NCI-H187 treated with DMSO at 0.1 percent for 48 hours (cell line): Measurements from ENCODE around the gene ARIH2.

Source experiments
- DNase-seq: peaks from one replicate; lab custom pipeline; 2025; lab: John Stamatoyannopoulos, UW

Gene ARIH2

DNA sequence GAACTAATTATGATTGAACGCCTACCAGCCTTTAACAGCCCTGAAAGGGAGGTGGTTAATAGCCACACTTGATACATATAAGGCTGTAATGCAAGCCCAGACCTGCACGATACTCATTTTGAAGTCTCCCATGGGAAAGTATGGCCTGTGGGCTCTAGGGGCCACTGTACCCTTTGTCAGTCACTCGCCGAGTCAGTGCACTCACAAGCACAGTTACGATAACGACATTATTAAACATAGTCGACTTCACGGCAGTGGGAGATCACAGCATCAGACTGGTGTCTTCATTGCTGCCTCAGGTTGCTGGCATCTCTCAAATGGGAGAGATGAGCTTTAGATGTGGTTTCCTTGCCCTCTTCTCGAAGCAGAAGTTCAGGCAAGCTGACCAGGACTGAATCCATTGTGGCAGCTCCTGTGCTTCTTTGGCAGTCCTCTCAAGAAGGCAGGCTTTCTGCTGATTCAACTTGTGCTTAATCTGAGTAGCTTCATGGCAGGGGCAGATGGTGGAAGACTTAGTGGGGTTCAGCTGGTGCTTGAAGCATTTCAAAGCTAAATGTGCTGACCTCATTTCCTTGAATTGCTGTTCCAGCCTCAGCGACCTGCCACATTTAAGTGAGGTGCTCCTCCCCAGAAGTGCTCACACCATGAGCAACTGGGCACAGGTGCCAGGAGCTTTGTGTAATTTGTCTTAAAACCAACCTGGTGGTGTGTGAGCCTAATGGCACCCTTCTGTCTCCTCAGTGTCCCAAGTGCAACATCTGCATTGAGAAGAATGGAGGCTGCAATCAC, 55.6 kb downstream of the ARIH2 start:
- no peak for DNase-seq

DNA sequence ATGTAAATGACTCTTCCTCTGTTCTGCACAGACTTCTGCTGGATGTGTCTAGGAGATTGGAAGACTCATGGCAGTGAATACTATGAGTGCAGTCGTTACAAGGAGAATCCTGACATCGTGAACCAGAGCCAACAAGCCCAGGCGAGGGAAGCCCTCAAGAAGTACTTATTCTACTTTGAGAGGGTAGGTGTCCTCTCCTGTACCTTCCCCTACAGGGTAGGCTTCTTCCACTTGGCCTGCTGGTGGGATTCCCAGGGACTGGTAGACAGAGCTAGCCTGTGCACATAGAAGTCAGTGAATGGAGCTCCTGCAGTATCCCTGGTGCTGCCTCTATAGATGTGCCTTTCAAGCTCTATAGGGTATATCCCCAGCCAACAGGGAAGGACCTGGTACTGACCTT, 60.8 kb downstream of the ARIH2 start:
- DNase-seq: no peak

DNA sequence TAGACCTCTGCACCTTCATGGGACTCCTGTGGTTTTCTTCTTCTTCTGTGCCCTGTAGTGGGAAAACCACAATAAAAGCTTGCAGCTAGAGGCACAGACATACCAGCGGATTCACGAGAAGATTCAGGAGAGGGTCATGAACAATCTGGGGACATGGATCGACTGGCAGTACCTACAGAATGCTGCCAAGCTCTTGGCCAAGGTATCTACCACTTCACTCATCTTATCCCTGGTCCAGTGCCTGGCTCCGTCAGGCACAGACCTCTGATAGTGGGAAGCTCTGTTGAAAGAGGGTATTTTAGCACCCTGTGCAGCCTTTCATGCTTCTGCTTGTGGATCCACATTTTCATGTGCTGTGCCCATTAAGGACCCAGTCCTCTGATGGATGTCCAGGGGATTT, 61.7 kb downstream of the ARIH2 start:
- DNase-seq: no peak

DNA sequence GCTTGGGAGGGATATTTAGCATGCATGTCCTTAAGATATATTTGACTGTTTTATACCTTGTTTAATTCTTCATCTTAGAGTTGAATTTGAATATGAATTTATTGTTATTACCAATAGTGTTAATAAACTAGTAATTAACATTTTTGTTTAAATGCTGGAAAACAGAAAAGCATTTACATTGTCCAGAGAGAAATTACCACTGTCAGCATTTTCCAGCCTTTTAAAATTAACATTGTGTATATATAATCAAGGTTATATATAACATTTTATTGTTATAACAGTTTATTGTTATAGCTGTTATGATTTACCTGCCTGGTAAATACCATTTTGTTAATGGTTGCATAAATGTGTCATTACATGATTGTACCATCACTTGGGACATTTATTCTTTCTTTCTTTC, 63.4 kb downstream of the ARIH2 start:
- no peak for DNase-seq

DNA sequence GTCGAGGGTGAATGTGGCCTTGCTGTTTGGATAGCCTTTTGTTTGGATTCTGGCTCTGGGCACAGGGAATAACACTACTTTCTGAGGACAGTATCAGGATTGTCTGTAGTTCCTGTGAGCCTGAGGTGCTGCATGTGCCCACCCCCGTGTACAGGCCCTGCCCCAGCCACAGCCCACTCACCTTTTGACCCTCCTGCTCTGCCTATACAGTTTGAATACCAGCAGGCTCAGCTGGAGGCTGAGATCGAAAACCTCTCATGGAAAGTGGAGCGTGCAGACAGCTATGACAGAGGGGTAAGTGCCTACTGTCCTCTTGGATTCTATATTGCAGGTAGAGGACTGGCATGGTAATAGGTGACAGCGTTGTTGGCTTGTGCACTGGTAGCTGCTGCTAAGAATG, 64.0 kb downstream of the ARIH2 start:
- no peak for DNase-seq

DNA sequence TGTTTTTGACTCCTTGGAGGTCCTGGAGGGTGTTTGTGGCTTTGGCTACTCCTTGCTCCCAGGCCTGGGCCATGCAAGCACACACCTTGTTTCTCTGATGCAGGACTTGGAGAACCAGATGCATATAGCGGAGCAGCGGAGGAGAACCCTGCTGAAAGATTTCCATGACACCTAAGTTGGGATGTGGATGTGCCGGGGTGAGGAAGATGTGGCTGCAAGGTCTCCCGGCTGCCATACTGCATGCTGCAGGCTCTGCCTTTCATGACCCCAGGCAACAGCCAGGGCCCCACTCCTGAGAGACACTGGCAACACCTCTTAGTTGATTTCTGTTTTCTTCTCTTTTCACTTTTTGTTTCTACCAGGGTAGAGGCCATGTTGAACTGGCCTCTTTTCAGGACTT, 64.5 kb downstream of the ARIH2 start:
- no peak for DNase-seq

DNA sequence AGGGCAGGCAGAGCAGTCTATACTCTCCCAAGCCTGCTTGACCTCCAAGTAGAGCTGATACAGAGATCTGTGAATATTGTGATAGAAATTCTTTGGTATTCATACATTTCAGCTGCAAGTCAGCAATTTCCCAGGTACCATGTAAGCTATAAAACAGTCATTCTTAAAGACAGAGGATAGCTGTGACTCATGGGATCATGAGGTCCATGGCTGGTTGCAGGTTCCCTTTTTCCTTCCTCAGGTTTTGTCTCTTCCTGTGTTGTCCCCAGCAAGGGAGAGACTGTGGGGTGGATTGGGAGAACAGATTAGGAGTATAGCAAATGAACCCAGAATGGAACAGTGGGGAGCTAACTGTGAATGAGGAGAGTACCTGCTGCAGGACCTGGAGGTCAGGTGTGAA, 66.0 kb downstream of the ARIH2 start:
- DNase-seq: no peak

DNA sequence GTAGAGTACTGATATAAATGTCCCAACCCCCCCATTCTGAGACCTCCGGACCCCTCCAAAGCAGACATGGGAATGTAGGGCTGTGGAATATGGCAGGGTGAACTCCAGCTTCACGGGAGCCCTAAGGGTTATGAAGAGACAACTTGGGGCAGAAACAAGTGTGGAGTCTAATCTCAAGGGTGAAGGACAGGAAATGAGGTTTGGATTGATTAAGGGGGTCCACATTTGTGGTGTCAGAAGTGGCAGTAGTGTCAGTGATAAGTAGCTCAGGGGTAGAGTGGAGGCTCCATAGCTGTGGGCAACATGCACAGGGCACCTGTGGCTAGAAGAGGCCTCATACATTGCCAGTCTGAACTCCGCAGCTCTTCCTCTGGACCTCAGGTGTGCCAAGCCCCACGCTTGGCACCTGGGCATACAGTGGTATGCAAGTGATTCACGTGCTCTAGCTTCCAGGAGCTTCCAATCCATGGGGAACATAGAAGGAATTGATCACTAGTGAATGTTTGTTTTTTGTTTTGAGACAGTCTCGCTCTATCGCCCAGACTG, 67.3 kb downstream of the ARIH2 start:
- DNase-seq: no peak

DNA sequence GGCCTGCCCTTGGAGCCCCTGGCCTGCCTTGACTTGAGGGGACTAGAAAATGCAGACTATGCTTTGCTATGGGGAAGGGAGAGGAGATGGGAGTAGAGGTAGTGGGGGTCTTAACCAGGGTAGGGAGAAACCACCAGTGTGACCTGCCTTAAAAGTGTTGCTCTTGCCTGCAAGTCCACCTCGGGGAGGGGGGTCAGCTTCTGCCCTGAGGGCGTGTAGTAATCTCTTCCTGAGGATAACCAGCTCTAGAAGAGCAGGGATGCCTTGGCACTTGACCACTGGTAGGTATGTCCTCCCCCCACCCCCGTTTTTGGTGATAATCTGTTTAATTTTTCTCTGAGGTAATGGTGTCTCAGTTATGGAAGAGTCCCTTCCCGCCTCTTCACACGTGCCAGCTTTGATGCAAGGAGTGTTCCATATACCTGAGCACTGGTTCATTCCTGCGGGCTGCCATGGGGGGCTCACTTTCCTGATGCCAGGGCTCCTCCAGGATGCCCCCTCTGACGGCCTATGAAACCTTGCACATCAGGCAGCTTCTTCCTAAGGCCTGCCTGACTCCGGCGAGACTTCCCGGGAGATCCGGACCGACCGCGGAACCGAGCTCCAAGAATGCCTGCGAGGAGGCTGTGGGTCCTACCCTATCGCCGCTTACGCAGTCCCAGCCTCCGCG, 70.6 kb downstream of the ARIH2 start:
- no peak for DNase-seq

DNA sequence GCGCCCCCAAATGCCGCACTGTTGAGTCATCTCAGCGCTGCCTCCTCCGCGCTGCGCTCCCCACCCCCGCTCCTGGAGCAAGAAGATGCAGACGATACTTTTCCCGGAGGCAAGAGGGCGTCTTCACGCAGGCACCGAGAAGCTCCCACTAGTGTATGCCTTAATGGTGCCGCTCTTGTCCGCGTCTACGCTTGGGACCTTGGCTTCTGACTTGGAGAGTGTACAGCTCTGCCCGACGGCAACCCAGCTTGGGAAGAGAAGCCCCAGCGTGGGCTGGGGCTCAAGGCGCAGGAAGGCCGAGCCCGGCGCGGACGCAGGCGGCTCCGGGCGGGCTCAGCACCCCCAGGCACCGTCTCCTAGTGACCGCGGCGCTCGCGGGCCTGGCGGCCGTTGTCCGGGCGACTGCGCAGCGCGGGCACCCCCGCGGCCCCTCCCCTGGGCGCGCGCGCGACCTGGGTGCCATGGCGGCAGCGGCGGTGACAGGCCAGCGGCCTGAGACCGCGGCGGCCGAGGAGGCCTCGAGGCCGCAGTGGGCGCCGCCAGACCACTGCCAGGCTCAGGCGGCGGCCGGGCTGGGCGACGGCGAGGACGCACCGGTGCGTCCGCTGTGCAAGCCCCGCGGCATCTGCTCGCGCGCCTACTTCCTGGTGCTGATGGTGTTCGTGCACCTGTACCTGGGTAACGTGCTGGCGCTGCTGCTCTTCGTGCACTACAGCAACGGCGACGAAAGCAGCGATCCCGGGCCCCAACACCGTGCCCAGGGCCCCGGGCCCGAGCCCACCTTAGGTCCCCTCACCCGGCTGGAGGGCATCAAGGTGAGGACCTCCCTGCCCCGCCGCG, 71.4 kb downstream of the ARIH2 start, which contains the start of gene P4HTM:
TSS of gene P4HTM (plus strand) at position 446 of the 840 bp plus-strand sequence. CDS start at position 462, 16 bp downstream.
- DNase-seq: no peak

DNA sequence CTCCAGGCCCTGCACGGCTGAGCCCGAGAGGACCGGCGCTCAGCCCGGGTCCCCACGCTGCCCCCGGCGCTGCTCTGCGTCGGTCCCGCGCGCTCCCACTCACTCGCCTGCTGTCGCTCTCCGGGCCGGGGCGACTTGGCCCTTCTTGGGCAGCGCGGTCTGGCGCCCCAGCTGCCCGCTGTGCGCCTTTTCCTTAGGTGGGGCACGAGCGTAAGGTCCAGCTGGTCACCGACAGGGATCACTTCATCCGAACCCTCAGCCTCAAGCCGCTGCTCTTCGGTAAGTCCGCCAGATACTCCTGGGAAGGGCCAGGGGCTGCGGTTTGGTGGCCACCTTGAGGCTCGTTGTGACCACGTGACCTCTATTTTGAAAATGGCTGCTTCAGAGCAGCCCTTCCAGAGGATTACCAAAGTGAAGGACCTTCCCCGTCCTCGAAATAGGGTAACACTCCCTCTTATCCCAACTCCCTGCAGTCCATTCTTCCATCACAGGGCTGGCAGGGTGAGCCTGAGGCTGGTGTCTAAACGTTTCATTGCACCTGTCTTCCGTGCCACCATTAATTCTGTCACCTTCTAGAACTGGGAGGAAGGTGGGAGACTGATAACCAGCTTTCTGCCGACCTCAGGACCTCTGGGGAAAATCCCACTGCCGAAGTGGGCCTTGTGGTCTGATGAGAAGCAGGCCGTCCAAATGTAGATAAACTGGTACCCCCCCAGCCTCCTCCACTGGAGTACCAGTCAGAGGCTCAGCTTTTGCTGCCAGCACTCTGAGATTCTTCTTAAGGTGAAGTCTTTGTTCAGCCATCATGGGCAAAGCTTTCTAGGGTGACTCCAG, 72.2 kb downstream of the ARIH2 start:
- DNase-seq: no peak

DNA sequence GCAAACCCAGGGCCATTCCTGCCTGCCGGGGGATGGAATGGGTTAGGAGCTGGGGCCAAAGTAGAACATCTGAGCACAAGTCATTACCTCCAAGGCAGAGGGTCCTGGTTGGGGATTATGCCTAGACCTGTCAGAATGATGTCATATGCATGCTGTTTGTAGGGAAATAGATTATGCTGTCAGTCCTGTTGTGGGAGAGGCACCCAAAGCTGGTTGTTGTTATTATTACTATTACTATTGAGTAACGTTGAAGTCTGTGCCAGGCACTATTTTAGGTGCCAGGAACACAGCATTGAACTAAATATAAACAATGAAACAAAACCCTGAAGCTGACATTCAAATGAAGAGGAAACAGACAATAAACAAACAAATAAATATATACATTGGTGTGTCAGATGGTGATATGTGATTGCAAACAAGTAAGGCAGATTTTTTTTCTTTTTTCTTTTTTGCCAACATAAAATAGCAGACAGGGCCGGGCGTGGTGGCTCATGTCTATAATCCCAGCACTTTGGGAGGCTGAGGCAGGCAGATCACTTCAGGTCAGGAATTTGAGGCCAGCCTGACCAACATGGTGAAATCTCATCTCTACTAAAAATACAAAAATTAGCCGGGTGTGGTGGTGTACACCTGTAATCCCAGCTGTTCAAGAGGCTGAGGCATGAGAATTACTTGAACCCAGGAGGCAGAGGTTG, 73.4 kb downstream of the ARIH2 start:
- DNase-seq: no peak

DNA sequence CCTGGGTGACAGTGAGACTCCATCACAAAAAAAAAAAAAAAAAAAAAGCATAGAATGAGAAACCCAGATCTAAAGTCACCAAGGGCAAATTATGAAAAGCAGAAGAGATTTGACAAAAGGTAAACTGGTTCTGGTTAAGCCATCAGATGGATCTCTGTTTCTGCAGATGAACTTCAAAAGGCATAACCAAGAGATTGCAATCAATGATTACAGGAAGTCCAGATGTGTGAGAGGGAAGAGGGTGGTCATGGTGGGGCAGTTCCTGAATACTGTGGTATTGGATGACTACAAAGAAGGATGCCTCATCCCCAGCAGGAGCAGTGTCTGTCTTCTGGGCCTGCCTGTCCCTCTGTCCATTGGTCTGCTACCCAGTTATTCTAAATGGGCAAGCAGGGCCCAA, 75.2 kb downstream of the ARIH2 start:
- DNase-seq: no peak

DNA sequence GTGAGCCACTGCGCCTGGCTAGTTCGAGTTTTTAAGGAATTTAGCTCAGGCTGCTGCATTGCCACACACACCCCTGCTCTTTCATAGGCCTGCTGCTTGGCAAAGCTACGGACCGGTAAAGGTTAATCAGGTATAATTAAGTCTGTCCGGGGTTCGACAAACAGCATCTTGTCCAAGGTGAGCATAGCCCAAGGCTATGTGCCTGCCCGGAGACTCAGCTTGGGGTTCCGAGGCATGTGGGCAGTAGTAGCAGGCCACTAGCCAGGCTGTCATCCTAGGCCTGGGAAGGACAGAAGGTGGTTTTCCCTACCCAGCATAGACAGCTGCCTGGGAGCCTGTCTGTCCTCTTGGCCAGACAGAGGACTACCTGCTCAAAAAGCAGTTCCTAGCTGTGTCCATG, 78.0 kb downstream of the ARIH2 start:
- DNase-seq: no peak

DNA sequence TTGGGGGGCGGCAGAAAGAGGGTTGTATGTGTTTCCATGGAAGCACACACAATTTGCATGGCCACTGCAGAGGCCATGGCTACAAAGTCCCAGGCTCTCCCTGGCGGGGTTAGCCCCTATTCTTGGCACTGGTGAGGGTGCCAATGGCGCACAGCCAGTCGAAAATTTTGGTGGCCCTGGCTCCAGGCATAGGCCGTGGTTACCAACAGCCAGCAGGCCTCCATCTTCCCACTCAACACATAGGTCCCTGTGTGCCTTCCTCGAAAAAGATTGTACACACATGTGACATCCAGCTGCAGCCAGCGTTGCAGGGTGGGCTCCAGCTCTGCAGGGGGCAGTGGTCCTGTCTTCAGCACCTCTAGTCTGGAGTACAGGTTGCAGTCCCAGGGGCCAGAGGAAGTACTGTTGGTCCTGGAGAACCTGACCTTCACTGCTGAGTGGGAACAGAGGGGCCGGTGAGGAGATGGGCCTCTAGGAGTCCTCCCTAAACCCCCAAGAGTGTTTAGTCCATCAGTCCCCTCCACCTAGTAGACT, 78.5 kb downstream of the ARIH2 start:
- no peak for DNase-seq

DNA sequence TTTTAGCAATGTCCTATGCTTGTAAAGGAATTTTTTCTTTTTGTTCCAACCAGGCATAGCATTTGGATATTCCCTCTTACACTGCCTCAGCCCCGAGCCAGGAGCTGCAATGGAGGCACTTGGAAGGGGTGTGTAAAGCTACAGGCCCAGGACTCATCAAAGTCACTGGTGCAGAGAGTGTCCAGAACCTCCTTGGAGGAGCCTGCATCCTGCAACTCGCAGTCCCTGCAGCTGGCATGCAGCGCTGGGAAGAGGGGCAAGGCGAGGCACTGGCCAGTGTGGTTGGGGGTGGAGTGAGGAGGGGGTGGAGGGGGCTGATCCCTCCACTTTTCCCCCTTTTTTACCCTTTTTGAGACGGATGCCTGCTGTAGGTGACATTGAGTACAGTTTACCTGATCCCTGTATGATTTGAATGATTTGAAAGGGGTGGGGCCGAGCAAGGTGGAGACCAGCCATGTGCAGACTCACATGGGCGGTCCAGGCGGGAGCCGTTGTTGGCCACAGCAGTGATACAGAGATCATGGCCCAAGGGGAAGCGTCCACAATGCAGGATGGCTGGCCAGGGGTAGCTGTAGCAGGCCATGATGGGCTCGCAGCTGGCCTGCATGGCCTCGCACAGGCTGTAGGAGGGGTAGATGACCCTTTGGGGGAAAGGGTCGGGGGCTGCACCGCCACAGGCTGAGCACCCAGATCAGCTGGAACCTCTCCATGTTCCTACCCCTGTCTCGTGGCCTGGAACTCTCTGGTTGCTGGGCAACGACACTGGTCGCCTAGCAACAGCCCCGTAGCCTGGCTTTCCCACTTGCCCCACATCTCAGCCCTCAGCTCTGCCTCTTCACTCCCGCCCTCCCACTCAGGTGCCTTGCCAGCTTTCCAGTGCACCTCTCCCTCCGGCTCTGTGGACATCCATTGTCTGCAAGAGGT, 79.3 kb downstream of the ARIH2 start:
- DNase-seq: no peak

DNA sequence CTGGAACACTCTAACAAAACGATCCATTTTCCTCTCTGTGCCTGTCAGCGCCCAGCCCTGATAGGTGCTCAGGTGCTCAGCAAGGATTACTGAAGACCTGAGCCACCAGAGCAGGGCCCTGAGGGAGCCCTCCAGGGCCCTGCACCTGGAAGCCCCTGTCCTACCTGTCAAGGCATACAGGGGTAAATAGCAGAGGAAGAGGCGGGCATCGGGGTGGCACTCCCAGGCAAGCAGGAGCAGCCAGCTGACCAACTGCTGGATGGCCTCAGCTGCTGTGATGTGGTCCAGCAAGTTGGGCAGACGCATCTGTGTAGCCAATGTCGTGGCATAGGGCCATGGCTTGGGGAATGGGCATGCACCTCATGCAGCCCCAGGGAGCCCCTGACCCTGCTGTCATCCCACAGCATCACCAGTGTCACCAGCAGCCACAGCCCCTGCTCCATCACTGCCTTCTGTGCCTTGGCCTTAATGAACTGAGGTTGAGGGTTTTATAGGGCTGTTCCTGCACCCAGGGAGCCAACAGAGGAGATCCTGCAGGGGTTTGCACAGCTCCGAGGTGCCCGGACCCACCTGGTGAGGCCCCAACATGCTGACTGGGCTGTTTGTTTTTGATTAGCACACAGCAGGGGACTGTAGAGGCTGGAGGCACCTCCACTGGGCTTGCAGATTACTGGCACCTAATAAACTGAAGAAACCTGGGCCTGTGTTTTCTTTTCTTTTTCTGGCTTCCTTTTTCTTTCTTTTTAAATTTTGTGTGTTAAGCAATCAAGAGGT, 80.6 kb downstream of the ARIH2 start:
- no peak for DNase-seq

DNA sequence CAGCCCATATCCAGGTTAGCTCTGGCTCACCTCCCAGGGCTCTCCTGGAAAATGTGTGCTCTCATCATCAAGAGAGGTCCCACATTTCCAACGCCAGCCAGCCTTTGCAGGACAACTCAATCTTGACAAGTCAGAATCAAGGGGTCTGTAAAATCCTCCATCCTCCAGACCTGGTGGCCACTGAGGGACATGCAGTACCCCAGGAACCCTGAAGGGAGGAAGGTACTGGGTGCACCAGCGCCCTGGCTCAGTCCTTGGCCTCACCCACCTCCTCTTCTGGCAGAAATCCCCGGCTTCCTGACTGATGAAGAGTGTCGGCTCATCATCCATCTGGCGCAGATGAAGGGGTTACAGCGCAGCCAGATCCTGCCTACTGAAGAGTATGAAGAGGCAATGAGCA, 82.5 kb downstream of the ARIH2 start:
- DNase-seq: no peak
